Lower leg skin (tissue), 4 donors: Measurements from ENCODE around the gene CHMP4A. TPM values are rescaled to one million over a fixed set of nuclear protein-coding genes. Genes with fewer than 3 reads are reported as not detected.
A peak's percentile ranks its signal among the peaks of the same experiment; 100 is the strongest.

Experiments used
- DNase-seq, 2 donors: peaks; one replicate each; pipeline ENCODE4 v3.0.0-alpha.2; 2019; ENCODE audit warnings: low spot score in 2 of 2
- H3K4me3 ChIP-seq: fragments of 200-600 bp; sonication (generic); 2 replicates; pipeline ENCODE4 v1.5.1; 2017; ENCODE audit warnings: mild to moderate bottlenecking, low read depth; ENCODE audit not compliant: poor library complexity, severe bottlenecking
- POLR2A ChIP-seq, 2 donors: fragments of 450-650 bp; IDR thresholded peaks; one replicate each; pipeline ENCODE4 v1.6.1; 2016 to 2017; ENCODE audit warnings: antibody characterized with exemption in 2 of 2, mild to moderate bottlenecking in 1 of 2, moderate library complexity in 1 of 2
- WGBS, 2 donors: methylation state at CpG; one replicate each; pipeline ENCODE4 v1.1.5; 2018; 5-methylcytosine and 5-hydroxymethylcytosine counted together
- intact Hi-C: fragments of 100-400 bp; cut with DNase I; formaldehyde crosslinking; loops from one replicate; pipeline ENCODE4 v1.15.0; 2023; ENCODE audit warnings: low total_unique reads
- total RNA-seq, 4 donors: library from RNA; depleted of rRNA; stranded (reverse); fragments of >200 nt; gene quantifications; one replicate each; pipeline ENCODE4 v1.1.0, GENCODE V29; 2016
- TF ChIP-seq, protein P1 (sequence below), 3 donors: fragments of 450-650 bp; IDR thresholded peaks; one replicate each; pipeline ENCODE4 v1.5.1; 2016; ENCODE audit warnings: antibody characterized with exemption in 3 of 3, mild to moderate bottlenecking in 3 of 3, moderate library complexity in 2 of 3

Gene CHMP4A, protein sequence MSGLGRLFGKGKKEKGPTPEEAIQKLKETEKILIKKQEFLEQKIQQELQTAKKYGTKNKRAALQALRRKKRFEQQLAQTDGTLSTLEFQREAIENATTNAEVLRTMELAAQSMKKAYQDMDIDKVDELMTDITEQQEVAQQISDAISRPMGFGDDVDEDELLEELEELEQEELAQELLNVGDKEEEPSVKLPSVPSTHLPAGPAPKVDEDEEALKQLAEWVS
- total RNA-seq: 10 to 100 TPM; 50.3 to 99.6 (median 68.1) TPM

DNA sequence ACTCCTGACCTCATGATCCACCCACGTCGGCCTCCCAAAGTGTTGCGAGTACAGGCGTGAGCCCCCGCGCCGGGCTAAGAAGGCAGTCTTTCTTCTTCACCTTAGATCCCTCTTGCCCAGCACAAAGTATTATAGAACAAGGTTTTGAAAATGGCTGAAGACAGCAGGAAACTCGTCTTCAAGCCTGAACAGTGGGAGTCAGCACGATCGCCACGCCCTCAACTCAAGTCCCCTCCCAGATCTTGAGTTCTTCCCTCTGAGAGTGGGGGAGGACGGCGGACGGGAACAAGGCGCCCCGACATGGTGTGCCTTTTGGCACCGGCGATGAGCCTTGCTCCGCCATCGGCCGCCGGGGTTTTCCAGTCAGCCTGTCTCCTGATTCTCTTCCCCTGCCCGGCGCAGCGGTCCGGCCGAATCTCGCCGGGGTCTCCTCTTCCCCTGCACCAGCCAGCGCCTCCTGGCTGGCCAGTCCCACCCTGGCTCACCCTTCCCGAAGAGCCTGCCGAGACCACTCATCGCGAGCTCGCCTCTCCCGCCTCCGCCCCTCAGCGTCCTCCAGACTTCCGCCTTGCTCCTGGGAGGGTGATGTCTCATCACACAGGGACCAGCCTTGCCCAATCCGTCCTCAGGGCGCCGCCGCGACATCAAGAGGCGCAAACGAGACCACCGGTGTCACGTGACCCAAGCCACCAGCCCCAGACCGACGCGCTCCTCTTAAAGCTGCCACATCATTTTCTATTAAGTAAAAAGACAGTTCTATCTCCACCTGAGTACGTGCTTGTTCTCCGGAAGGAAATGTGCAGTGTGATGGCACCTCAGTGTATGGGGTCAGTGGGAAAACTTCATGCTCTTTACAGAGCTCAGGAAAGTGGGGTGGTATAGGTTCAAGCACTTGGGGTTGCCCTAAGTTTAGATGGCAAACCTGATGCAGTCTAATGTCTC lies at the start of gene CHMP4A:
TSS of gene CHMP4A (minus strand) at position 565 of the 942 bp plus-strand sequence. CDS start at position 516, 49 bp downstream.
- peak in 1 of 2 donors; percentile 89 for TF ChIP-seq POLR2A (IDR thresholded peaks at IDR 0.05)
- TF ChIP-seq, protein P1, sequence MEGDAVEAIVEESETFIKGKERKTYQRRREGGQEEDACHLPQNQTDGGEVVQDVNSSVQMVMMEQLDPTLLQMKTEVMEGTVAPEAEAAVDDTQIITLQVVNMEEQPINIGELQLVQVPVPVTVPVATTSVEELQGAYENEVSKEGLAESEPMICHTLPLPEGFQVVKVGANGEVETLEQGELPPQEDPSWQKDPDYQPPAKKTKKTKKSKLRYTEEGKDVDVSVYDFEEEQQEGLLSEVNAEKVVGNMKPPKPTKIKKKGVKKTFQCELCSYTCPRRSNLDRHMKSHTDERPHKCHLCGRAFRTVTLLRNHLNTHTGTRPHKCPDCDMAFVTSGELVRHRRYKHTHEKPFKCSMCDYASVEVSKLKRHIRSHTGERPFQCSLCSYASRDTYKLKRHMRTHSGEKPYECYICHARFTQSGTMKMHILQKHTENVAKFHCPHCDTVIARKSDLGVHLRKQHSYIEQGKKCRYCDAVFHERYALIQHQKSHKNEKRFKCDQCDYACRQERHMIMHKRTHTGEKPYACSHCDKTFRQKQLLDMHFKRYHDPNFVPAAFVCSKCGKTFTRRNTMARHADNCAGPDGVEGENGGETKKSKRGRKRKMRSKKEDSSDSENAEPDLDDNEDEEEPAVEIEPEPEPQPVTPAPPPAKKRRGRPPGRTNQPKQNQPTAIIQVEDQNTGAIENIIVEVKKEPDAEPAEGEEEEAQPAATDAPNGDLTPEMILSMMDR (IDR thresholded peaks at IDR 0.05): peak in 1 of 3 donors; percentile 88
- 1% methylated on average over 29 to 52 of the region's 53 CpGs for WGBS, 2 donors
- intact Hi-C loops: no loop called here
- H3K4me3 ChIP-seq: peak within 1 kb of the TSS; percentile 57
- DNase-seq: peak; percentile 98 to 99

DNA sequence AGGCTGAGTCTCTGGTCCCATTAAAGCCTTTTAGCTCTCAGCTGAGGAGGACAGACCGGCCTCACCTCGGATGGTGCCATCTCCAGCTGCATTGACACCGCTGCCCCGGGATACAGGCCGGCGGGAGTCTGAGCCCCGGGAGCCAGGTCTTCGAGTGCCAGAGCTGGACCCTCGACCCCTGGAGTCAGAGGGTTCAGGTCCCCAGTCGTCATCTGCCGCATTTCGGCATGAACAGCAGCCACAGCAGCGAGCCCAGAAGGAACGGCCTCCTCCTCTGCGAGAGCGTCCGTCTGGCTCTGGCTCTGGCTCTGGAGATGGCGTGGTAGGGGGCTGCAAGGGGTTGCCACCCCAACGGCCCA lies 48.7 kb upstream of the CHMP4A start:
- intact Hi-C loops: no loop called here
- no peak for TF ChIP-seq POLR2A (IDR thresholded peaks at IDR 0.05)
- TF ChIP-seq, protein P1 (IDR thresholded peaks at IDR 0.05): no peak
- no peak overlapping the region for H3K4me3 ChIP-seq
- WGBS, 2 donors: 90 to 92% methylated on average over 2 to 19 of the region's 19 CpGs
- no peak for DNase-seq

- H3K4me3 ChIP-seq: no peak overlapping the region
- DNase-seq: no peak
- intact Hi-C loops: no loop called here
These were observed 48.1 kb upstream of the CHMP4A start for GRCh38 chr14:24261256-24261968.

DNA sequence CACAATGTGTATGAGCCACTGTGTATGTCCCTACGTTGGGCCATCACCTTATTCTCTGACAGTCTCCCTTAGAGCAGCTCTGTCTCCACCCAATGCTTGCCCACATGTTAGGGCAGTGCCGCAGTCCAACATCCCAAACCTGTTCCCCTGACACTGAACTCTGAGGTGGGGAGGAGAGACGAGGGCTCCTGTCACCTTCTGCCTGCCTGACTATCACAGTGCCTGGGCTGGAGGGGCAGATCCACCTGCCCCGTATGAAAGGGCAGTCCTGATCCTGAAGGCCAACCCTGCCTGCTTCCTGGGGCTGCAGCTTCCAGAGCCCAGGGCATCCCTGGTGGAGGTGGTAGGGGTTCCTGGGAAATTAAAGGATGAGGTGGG lies 47.5 kb upstream of the CHMP4A start:
- no peak for DNase-seq
- intact Hi-C loops: no loop called here
- H3K4me3 ChIP-seq: no peak overlapping the region
- no peak for TF ChIP-seq POLR2A (IDR thresholded peaks at IDR 0.05)
- TF ChIP-seq, protein P1 (IDR thresholded peaks at IDR 0.05): no peak
- WGBS, 2 donors: 57 to 64% methylated on average over 4 of the region's 4 CpGs

More at GRCh38 chr14:24261256-24261968, 48.1 kb upstream of the CHMP4A start:
- WGBS, 2 donors: 91 to 92% methylated on average over 20 of the region's 20 CpGs
- TF ChIP-seq POLR2A (IDR thresholded peaks at IDR 0.05): no peak
- TF ChIP-seq, protein P1 (IDR thresholded peaks at IDR 0.05): peak in 1 of 3 donors; percentile 23

DNA sequence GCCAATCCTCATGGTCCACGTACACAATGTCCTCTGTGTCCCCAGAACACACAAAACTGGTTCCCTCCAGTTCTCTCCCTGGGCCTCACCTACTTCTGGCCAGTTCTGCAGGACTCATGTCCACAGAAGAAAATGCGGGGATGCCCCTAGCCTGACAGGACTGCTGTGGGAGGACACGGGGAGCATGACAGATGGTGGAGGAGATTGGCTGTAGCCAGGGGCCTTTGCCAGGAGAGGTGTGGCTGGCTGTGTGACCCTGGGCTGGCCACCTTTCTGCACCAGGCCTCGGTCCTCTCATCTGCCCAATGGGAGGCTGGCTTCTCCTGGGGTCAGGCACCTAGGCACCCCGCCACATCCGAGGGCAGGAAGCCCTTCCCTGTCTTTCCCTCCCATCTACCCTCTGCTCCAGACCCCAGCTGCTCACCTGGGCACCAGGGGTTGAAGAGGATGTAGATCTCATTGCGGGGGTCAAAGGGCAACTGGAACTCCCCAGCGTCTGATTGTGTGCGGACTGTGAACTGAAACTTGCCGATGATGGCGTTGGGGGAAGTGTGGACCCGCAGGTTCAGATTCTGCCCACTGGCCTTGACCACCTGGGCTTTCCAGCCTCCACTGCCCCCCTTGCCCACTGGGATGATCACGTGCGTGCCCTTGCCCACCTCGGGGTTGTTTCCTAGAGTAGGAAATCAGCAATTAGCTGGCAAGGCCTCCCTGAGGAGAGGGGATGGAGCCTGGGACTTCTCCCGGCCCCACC lies 46.9 kb upstream of the CHMP4A start:
- no peak for DNase-seq
- H3K4me3 ChIP-seq: no peak overlapping the region
- no peak for TF ChIP-seq POLR2A (IDR thresholded peaks at IDR 0.05)
- TF ChIP-seq, protein P1 (IDR thresholded peaks at IDR 0.05): no peak
- WGBS, 2 donors: 78 to 86% methylated on average over 15 to 16 of the region's 16 CpGs
- intact Hi-C loops: no loop called here
